ENCODE measurements around the gene DNAJC2. TPM values are rescaled to one million over a fixed set of nuclear protein-coding genes. Genes with fewer than 3 reads are reported as not detected.

Gene DNAJC2
- polyA plus RNA-seq, 1 experiment, result 31.7 TPM

- TF ChIP-seq, protein P1, sequence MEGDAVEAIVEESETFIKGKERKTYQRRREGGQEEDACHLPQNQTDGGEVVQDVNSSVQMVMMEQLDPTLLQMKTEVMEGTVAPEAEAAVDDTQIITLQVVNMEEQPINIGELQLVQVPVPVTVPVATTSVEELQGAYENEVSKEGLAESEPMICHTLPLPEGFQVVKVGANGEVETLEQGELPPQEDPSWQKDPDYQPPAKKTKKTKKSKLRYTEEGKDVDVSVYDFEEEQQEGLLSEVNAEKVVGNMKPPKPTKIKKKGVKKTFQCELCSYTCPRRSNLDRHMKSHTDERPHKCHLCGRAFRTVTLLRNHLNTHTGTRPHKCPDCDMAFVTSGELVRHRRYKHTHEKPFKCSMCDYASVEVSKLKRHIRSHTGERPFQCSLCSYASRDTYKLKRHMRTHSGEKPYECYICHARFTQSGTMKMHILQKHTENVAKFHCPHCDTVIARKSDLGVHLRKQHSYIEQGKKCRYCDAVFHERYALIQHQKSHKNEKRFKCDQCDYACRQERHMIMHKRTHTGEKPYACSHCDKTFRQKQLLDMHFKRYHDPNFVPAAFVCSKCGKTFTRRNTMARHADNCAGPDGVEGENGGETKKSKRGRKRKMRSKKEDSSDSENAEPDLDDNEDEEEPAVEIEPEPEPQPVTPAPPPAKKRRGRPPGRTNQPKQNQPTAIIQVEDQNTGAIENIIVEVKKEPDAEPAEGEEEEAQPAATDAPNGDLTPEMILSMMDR (IDR thresholded peaks at IDR 0.05; ENCODE audit: low read depth, low read length), result no peak
- ChIA-PET POLR2A (no interaction called here), CTCF (interaction anchor here (0.7 kb wide), 1 partner anchor 26 kb away, joined by 3 read pairs; no protein-coding TSS in a partner anchor)
- Histone ChIP-seq H3K4me3 (ENCODE audit: low read depth, low read length) (no peak overlapping the region), H3K9me3 (ENCODE audit: control insufficient read depth, insufficient read depth, low read length) (no peaks in the 10 kb centered on the region), H3K27me3 (ENCODE audit: control insufficient read depth, insufficient read depth, low read length) (no peaks in the 10 kb centered on the region), H3K27ac (ENCODE audit: low read depth, low read length) (no peak overlapping the region)
- DNase-seq (ENCODE audit: low read depth, low spot score), result peak; percentile 11
Measured at GRCh38 chr7:103380395-103381191, 36.0 kb upstream of the DNAJC2 start.

DNA sequence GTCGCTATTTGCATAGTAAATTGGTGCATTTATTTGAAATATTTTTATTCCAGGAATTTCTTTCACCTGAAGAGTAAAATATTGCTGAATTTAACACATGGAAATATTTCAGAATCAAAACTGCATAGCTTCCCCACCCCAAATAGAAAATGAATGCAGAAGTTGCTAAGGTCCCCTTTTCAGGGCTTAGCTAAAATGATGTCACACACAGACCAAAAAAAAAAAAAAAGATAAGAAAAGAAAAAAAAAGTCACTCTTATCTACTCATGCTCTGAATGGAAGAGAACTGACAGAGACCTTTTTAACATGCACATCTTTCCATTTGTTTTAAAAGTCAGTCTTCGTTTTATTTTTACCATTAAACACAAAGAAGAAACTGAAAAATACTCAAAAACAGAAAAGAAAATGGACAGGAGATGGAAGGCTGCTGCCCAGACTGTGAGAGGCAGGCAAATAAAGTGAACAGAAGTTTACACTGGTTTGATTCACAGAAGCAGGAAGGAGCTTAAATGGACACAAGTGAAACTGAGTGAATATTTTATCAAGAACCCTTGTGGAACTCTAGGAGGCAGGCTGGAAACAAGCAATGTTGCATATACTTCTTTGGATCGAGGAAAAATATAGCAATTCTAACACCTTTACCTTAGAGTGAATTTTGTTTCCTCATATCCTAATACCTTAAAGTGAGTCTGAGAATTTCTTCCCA lies 34.9 kb upstream of the DNAJC2 start:
- CTCF ChIA-PET, result interaction anchor here (0.7 kb wide), 1 partner anchor 28 kb away, joined by 3 read pairs; no protein-coding TSS in a partner anchor

DNA sequence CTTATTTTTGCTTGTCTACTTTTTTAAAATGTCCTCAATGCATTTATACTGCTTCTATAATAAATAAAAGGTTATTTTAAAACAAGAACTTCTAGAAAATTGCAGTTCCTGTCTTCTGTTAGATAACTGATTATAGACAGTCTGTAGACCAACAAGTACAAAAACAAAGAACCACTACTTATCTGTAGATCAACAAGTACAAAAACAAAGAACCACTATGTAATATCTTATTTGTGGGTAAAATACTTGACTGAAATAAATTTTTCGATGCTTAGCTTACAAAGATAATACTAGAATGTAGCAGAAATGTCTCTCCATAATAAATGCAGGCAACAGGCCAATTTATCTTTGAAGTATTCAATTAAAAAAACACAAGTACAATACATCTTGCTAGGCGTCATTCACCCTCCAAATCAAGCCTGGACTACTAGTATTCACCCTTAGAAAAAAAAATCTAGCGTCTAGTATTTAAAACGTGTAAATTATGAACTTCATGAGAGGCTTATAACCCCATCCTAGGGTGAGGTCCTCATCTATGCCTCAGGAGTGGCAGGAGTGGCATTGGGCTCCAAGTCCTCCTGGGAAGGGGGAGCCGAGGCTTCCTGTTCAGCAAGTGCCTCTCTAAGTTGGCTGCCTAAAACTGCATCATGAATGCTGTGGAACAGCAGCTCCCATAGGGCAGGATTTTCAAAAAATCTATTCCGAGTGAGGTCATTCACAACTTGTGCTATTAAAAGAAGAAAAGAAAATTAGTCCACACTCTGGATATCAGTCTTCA lies 29.5 kb upstream of the DNAJC2 start:
- Histone ChIP-seq H3K4me3 (ENCODE audit: low read depth, low read length) (no peak overlapping the region), H3K27ac (ENCODE audit: low read depth, low read length) (no peak overlapping the region), H3K9me3 (ENCODE audit: control insufficient read depth, insufficient read depth, low read length) (no peaks in the 10 kb centered on the region), H3K27me3 (ENCODE audit: control insufficient read depth, insufficient read depth, low read length) (no peaks in the 10 kb centered on the region)
- ChIA-PET POLR2A (no interaction called here), CTCF (no interaction called here)
- TF ChIP-seq, protein P1 (IDR thresholded peaks at IDR 0.05; ENCODE audit: low read depth, low read length), result no peak
- DNase-seq (ENCODE audit: low read depth, low spot score), result no peak

More for the DNA sequence above, 34.9 kb upstream of the DNAJC2 start:
- no peak for DNase-seq (ENCODE audit: low read depth, low spot score)
- TF ChIP-seq, protein P1 (IDR thresholded peaks at IDR 0.05; ENCODE audit: low read depth, low read length), result no peak
- Histone ChIP-seq H3K4me3 (ENCODE audit: low read depth, low read length) (no peak overlapping the region), H3K27ac (ENCODE audit: low read depth, low read length) (no peak overlapping the region), H3K27me3 (ENCODE audit: control insufficient read depth, insufficient read depth, low read length) (no peaks in the 10 kb centered on the region), H3K9me3 (ENCODE audit: control insufficient read depth, insufficient read depth, low read length) (no peaks in the 10 kb centered on the region)
- POLR2A ChIA-PET, result no interaction called here

DNA sequence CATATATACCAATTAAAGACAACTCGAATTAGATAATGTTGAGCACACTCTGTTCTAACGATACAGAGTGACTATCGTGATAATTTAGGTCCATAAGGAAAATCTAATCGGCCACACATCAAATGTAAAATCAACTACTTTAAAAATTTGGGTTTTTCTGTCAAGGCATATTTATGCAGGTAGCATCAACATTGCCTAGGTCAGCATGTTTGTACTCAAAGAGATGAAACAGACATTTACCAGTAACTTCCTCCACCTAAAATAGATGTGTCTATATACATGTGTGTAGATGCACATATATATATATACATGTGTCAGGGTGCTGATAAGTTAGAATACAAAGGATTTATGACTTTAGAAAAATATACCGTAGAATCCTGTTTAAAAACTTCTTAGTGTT lies 24.9 kb upstream of the DNAJC2 start:
- H3K27ac ChIP-seq (ENCODE audit: low read depth, low read length), result no peak overlapping the region
- H3K27me3 ChIP-seq (ENCODE audit: control insufficient read depth, insufficient read depth, low read length), result no peaks in the 10 kb centered on the region
- CTCF ChIA-PET, result no interaction called here
- POLR2A ChIA-PET, result no interaction called here
- no peak overlapping the region for H3K4me3 ChIP-seq (ENCODE audit: low read depth, low read length)
- TF ChIP-seq, protein P1 (IDR thresholded peaks at IDR 0.05; ENCODE audit: low read depth, low read length), result no peak
- H3K9me3 ChIP-seq (ENCODE audit: control insufficient read depth, insufficient read depth, low read length), result no peaks in the 10 kb centered on the region
- DNase-seq (ENCODE audit: low read depth, low spot score), result no peak
